ENCODE measurements around the gene BNIP5. TPM values are rescaled to one million over a fixed set of nuclear protein-coding genes. Genes with fewer than 3 reads are reported as not detected.

Gene BNIP5
- total RNA-seq, 1 experiment from 2014 or later = not detected

- no peak for TF ChIP-seq ZNF512 (CRISPR knock-in tag; IDR thresholded peaks at IDR 0.05; ENCODE audit: borderline replicate concordance)
Measured at GRCh38 chr6:36352477-36353157, 15.9 kb upstream of the BNIP5 start (continued).

GRCh38 chr6:36350681-36351571, 14.2 kb upstream of the BNIP5 start:
- no peaks in the 10 kb centered on the region; the same call in 1 of the 2 replicates for H3K36me3 Mint-ChIP-seq
- H3K27ac Mint-ChIP-seq = no peak overlapping the region
- H3K9me3 Mint-ChIP-seq = peaks cover 14% of the 10 kb centered on the region
- TF ChIP-seq ZSCAN18 (CRISPR knock-in tag; IDR thresholded peaks at IDR 0.05) = no peak
- TF ChIP-seq CTCF (IDR thresholded peaks at IDR 0.05) = no peak
- TF ChIP-seq NFYB (CRISPR knock-in tag; conservative IDR thresholded peaks at IDR 0.05; ENCODE audit: low read depth) = no peak
- H3K27me3 Mint-ChIP-seq (ENCODE audit: low read depth) = peaks cover 3% of the 10 kb centered on the region; the same call in 1 of the 2 replicates
- ChIA-PET POLR2A (no interaction called here), CTCF (interaction anchor here (0.6 to 3.4 kb wide), 4 partner anchors 10 to 48 kb away, joined by 4 to 17 read pairs (median 10); no protein-coding TSS in a partner anchor)
- DNase-seq (ENCODE audit: low spot score) = no peak
- H3K4me1 Mint-ChIP-seq = peaks cover 11% of the 10 kb centered on the region
- no peak overlapping the region for H3K4me3 Mint-ChIP-seq
- no peak for ATAC-seq

- Mint-ChIP-seq H3K4me3 (no peak overlapping the region), H3K27ac (no peak overlapping the region), H3K4me1 (peaks cover 12% of the 10 kb centered on the region), H3K9me3 (peaks cover 14% of the 10 kb centered on the region), H3K27me3 (ENCODE audit: low read depth) (peaks cover 3% of the 10 kb centered on the region; the same call in 1 of the 2 replicates), H3K36me3 (no peaks in the 10 kb centered on the region; the same call in 1 of the 2 replicates)
- TF ChIP-seq E2F1 (CRISPR knock-in tag; IDR thresholded peaks at IDR 0.05) = no peak
- no peak for TF ChIP-seq ZNF121 (CRISPR knock-in tag; IDR thresholded peaks at IDR 0.05)
- no peak for TF ChIP-seq ZBTB43 (CRISPR knock-in tag; IDR thresholded peaks at IDR 0.05)
- no peak for TF ChIP-seq ELF4 (CRISPR knock-in tag; IDR thresholded peaks at IDR 0.05; ENCODE audit: low read depth)
- no peak for TF ChIP-seq NFATC4 (CRISPR knock-in tag; IDR thresholded peaks at IDR 0.05)
- no peak for TF ChIP-seq MYBL2 (CRISPR knock-in tag; IDR thresholded peaks at IDR 0.05)
- ATAC-seq (no peak), DNase-seq (ENCODE audit: low spot score) (no peak)
- CTCF ChIA-PET = interaction anchor here (1.0 to 3.4 kb wide), 3 partner anchors 9 to 48 kb away, joined by 4 to 17 read pairs (median 14); no protein-coding TSS in a partner anchor
- POLR2A ChIA-PET = no interaction called here
Measured at GRCh38 chr6:36350082-36350481, 13.4 kb upstream of the BNIP5 start.
